ENCODE data around the gene DIPK2B. TPM values are rescaled to one million over a fixed set of nuclear protein-coding genes. Genes with fewer than 3 reads are reported as not detected.

DIPK2B gene
- total and polyA plus RNA-seq, 9 of the 15 experiments (the other 6 are each of a cell fraction or from before 2014, with no cell fraction given): not detected

GRCh38 chrX:45191820-45192409, 8.8 kb downstream of the DIPK2B start (continued):
- TF ChIP-seq HOMEZ (CRISPR knock-in tag; IDR thresholded peaks at IDR 0.05): no peak
- TF ChIP-seq PKNOX1 (IDR thresholded peaks at IDR 0.05): no peak
- no peak for TF ChIP-seq GTF2F1 (IDR thresholded peaks at IDR 0.05; ENCODE audit: low read depth, low read length)
- TF ChIP-seq ZBTB5 (IDR thresholded peaks at IDR 0.05): no peak
- TF ChIP-seq ETV5 (CRISPR knock-in tag; IDR thresholded peaks at IDR 0.05; ENCODE audit: low read depth): no peak
- TF ChIP-seq RBM25 (IDR thresholded peaks at IDR 0.05; ENCODE audit: low read depth, low read length, severe bottlenecking): no peak
